ENCODE results near the gene ACOXL.

- TF ChIP-seq CTCF (IDR thresholded peaks at IDR 0.05) = no peak
- no peak for TF ChIP-seq POLR2A (IDR thresholded peaks at IDR 0.05)
Observed at GRCh38 chr2:110929528-110929927, 197.2 kb downstream of the ACOXL start.

Measured in right lobe of liver (tissue), 4 donors.